GM19397 (cell line): Measurements from ENCODE around the gene FEZ2.
A peak's percentile ranks its signal among the peaks of the same experiment; 100 is the strongest.

Experiments
- ATAC-seq: cut with Tn5 transposase; IDR thresholded peaks from one replicate; pipeline ENCODE4 v1.9.1; 2021; ENCODE audit warnings: mild to moderate bottlenecking, moderate library complexity; ENCODE audit not compliant: unreplicated experiment

Gene FEZ2

GRCh38 chr2:36534275-36534799 is 63.6 kb downstream of the FEZ2 start:
- ATAC-seq: no peak

DNA sequence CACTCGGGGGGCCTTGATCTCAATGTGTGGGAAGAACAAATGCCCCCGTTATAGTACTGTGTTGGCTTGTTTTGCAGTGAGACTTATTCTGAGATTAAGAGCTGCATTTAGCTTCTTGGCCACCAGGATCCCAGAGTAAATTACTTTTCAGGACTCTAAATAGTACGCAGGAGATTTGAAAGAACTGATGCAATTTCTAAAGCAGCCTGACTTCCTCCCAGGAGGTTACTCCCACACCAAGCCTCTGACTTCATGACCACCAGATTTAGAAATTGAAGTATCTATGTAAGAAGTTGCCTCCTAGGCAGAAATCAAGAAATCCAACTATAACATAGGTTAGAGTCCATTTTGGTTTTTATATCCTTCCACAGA is 67.0 kb downstream of the FEZ2 start:
- peak; percentile 1 for ATAC-seq

- ATAC-seq: peak; percentile 75
Measured at GRCh38 chr2:36530178-36530982, 67.6 kb downstream of the FEZ2 start.

DNA sequence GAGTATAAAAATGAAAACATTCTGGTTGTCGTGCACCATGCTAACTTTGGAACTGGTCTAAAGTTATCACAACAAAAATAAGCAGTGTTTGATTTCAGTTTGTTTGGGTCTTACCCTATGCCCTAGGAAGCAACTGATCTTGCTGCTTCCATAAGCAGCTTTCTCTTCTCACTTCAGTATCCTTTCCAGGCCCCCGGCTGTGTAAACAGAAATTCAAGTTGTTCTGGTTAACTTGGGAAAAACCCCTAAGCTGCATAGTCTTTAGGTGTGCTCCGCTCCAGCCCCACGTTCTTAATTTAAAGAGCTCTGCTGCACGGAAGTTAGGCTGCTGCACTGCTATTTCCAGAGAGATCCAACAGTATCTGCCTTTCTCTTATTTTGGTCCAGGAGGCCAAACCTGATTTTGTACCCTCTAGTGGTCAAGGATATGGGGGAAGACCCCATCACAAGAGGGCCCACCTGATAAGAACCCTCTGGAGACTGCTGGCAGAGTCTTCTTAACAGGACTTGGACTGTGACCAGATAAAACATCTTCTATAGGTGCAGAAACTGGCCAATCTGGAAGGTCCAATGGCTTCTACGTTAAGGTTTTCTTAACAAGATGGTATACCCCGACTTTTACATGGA is 69.1 kb downstream of the FEZ2 start:
- ATAC-seq: no peak

GRCh38 chr2:36528274-36528673 is 69.7 kb downstream of the FEZ2 start:
- peak; percentile 65 for ATAC-seq

- ATAC-seq: no peak
Measured at GRCh38 chr2:36526226-36526625, 71.7 kb downstream of the FEZ2 start.

- ATAC-seq: no peak
Measured at GRCh38 chr2:36525245-36525644, 72.7 kb downstream of the FEZ2 start.

GRCh38 chr2:36523153-36523552 is 74.8 kb downstream of the FEZ2 start:
- ATAC-seq: no peak

- no peak for ATAC-seq
Measured at GRCh38 chr2:36520431-36520830, 77.5 kb downstream of the FEZ2 start.

DNA sequence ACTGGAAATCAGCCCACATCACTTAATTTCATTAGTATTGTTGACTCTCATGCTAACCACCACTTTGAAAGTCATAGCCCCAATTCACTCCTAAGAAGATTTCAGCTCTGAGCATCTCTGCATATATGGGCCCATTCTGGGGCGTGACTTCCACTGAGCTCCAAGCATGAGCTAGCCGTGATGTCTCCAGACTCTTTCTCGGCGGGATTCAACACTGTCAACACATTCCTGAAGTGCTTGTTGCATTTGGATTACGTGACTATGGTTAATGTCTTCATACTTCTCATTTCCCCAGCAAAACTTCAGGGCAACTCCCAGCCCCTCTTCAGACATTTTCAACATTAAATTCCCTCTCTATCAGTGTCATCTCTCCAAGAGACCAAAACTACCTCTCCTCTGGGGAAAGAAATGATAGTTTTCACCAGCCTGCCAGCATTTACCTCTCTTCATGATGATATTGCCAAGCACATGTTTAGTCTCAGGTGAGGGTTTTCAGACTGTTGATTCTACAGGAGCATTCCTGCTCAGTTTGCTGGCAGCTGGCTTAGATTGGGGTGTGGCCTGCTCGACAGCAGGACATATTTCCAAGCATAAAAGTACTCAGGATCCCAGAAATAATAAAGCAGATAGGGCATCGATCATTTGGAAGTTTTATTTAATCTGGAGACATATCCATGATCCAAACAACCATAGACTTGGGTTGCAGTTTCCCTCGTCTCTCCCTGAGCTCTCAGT is 81.7 kb downstream of the FEZ2 start:
- ATAC-seq: no peak

DNA sequence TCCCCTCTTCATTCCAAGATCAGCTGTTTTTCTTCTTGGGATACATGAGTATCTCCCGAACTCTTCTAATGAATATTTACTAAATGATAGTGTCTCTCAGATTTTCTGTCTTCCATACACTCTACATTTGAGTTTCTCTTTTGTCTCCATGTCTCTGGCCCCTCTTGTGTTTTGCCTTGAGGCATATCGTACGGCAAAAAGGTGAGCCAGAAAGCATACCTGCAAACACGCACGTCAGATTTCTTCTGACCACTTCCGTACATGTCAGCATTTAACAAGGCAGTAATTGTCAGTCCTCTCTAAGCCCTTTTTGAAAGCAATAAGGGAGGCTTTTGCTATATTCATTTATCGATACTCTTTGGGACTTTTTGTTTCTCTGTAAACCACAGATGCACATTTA is 82.4 kb downstream of the FEZ2 start:
- ATAC-seq: no peak

DNA sequence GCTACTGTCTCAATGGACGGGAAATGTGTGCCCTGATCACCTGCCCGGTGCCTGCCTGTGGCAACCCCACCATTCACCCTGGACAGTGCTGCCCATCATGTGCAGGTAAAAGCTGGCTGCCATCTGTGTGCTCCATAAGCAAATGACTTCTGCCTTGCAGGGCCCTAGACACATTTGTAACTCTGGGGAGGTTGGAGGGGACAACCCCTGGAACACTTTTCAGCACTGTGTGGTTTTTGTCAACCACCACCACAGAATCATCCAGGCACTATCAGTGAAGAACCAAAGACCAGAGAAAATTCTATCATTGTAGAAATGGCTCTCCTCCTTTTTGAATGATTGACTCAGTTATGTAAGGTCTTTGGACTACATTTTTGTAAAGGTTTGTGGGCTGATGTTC is 84.3 kb downstream of the FEZ2 start:
- no peak for ATAC-seq

- no peak for ATAC-seq
Measured at GRCh38 chr2:36512705-36513104, 85.3 kb downstream of the FEZ2 start.

DNA sequence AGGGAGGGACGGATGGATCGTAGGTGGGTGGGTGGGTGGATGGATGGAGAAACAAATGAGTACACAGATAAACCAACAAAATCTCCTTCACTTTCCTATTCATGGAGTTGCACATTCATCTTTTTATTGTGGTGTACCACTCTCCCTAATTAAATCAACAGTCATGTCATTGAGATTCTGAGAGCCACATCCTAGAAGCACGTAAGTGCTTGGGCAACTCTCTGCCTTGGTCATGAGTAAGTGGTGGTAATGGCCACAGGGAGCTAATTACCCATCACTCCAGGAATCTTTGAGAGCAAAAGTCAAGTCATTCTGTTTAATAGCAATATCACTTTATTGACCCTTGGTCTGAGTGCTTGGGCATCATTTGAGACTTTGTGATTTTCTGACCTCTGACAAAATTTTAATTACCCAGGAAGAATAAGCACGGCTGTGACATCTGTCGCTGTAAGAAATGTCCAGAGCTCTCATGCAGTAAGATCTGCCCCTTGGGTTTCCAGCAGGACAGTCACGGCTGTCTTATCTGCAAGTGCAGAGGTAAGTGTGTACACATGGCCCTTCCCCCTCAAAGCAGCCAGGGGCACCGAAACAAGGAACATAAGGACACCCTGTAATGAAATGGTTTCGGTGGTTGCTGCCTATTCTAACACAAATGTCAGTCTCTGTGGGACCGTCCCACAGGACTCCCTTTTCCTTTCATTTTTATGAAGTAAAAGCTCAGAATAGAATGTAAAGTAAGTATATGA is 85.9 kb downstream of the FEZ2 start:
- no peak for ATAC-seq

- ATAC-seq: no peak
Measured at GRCh38 chr2:36509075-36509474, 88.9 kb downstream of the FEZ2 start.

DNA sequence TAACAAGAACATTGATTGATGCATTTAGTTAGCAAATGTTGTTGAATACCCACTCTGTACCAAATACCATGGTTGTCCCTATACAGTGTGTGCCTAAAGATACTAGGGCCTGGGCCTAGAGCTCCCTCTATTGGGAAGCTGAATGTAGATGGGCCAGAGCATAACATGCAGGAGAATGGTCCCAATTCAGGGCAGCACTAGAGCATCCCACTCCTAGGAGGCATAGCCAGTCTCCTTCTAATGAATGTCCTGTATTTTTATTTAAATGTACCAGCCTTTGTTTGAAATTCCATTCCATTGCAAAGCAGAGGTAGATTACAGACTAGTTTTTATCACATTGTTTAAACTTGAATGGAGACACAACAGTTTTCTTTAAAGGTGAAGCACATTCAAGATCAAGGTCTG is 90.6 kb downstream of the FEZ2 start:
- peak; percentile 83 for ATAC-seq
